Activated naive CD4-positive, alpha-beta T cell treated with Interleukin-2 at 50 U/mL for 16 hours (primary cell): Measurements from ENCODE around the gene PARD6G.
A peak's percentile ranks its signal among the peaks of the same experiment; 100 is the strongest.

Experiments used
- DNase-seq: peaks from one replicate; pipeline ENCODE4 v3.0.0-alpha.2; 2020

Gene PARD6G

GRCh38 chr18:80210312-80211083 lies 36.8 kb downstream of the PARD6G start:
- DNase-seq, result no peak

- no peak for DNase-seq
Measured at GRCh38 chr18:80208620-80209019, 38.7 kb downstream of the PARD6G start.

- DNase-seq, result no peak
Measured at GRCh38 chr18:80205294-80205693, 42.0 kb downstream of the PARD6G start.

GRCh38 chr18:80204142-80204541 lies 43.2 kb downstream of the PARD6G start:
- DNase-seq, result no peak

- no peak for DNase-seq
Measured at GRCh38 chr18:80203249-80203648, 44.1 kb downstream of the PARD6G start.

- DNase-seq, result peak; percentile 49
Measured at GRCh38 chr18:80202264-80202998, 44.9 kb downstream of the PARD6G start.

GRCh38 chr18:80201739-80202138 lies 45.6 kb downstream of the PARD6G start:
- DNase-seq, result no peak

GRCh38 chr18:80200932-80201672 lies 46.2 kb downstream of the PARD6G start:
- DNase-seq, result no peak

GRCh38 chr18:80200171-80200931 lies 47.0 kb downstream of the PARD6G start:
- DNase-seq, result no peak

GRCh38 chr18:80198994-80199748 lies 48.1 kb downstream of the PARD6G start:
- DNase-seq, result no peak

GRCh38 chr18:80198391-80198790 lies 48.9 kb downstream of the PARD6G start:
- no peak for DNase-seq

- DNase-seq, result no peak
Measured at GRCh38 chr18:80197528-80197927, 49.8 kb downstream of the PARD6G start.

- DNase-seq, result no peak
Measured at GRCh38 chr18:80196528-80197320, 50.6 kb downstream of the PARD6G start.

GRCh38 chr18:80194874-80195570 lies 52.3 kb downstream of the PARD6G start:
- no peak for DNase-seq

- no peak for DNase-seq
Measured at GRCh38 chr18:80193701-80194100, 53.6 kb downstream of the PARD6G start.

GRCh38 chr18:80192653-80193385 lies 54.5 kb downstream of the PARD6G start:
- no peak for DNase-seq

GRCh38 chr18:80191907-80192652 lies 55.2 kb downstream of the PARD6G start:
- no peak for DNase-seq

GRCh38 chr18:80191264-80191663 lies 56.0 kb downstream of the PARD6G start:
- DNase-seq, result no peak

GRCh38 chr18:80190311-80190710 lies 57.0 kb downstream of the PARD6G start:
- DNase-seq, result no peak
